Measurements from ENCODE around the gene STON1.
A peak's percentile ranks its signal among the peaks of the same experiment; 100 is the strongest.
"Not testable (repeated sequence)": the region's sequence is repeated elsewhere in the genome, so short reads cannot be mapped to it uniquely, and the experiment has no call there.

Gene STON1

DNA sequence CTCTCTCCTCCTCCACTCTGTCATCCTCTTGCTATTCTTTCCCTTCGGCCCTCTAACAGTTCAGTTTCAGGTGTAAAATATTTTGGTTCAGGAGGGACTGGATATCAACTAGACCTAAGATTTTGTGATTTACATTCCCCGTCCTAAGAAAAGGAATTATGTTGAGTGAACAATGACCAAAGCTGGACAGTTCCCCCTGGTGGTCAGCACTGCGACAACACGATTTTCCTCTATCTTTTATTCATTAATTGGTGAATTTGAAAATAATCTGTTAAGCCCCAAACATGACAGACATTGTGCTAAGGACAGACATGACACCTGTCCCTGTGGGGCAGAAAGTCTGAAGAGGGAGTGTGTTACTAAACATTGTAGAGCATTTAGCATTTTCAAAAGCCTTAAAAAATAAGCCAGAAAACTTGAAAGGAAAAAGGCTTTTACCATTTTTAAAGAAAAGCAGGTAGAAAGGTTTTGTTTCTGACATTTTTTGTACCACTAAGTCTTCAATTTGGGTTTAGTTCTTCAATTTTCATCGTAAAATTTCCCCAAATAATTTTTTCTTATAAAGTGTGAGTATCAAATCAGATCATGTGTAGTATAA is 59.3 kb downstream of the STON1 start:
- DNase-seq (ENCODE audit: low read depth): peak; percentile 58
- TF ChIP-seq, protein P1, sequence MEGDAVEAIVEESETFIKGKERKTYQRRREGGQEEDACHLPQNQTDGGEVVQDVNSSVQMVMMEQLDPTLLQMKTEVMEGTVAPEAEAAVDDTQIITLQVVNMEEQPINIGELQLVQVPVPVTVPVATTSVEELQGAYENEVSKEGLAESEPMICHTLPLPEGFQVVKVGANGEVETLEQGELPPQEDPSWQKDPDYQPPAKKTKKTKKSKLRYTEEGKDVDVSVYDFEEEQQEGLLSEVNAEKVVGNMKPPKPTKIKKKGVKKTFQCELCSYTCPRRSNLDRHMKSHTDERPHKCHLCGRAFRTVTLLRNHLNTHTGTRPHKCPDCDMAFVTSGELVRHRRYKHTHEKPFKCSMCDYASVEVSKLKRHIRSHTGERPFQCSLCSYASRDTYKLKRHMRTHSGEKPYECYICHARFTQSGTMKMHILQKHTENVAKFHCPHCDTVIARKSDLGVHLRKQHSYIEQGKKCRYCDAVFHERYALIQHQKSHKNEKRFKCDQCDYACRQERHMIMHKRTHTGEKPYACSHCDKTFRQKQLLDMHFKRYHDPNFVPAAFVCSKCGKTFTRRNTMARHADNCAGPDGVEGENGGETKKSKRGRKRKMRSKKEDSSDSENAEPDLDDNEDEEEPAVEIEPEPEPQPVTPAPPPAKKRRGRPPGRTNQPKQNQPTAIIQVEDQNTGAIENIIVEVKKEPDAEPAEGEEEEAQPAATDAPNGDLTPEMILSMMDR (conservative IDR thresholded peaks at IDR 0.05; ENCODE audit: control insufficient read depth, insufficient read depth, low read depth, low read length): peak; percentile 80
- no peak overlapping the region for H3K4me3 ChIP-seq (ENCODE audit: control insufficient read depth, low read depth, low read length)

DNA sequence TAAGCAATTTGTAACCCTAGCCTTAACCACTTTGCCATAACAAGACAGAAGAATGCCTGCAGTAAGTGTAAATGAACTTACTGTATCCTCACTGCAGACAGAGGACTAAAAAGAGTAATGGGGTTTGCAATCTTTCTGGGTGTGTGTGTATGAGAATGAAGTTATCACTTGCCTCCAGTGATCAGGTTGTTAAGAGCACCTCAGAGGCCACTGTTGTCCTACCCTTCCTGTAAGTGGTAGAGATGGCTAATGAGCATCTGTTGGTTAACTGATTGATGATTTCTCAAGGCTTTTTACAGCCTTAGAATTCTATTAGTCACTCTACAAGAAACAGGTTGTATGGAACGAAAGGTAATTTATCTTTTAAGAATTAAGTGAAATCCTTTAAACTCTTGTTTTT is 60.1 kb downstream of the STON1 start:
- no peak for DNase-seq (ENCODE audit: low read depth)
- TF ChIP-seq, protein P1 (conservative IDR thresholded peaks at IDR 0.05; ENCODE audit: control insufficient read depth, insufficient read depth, low read depth, low read length): no peak
- no peak overlapping the region for H3K4me3 ChIP-seq (ENCODE audit: control insufficient read depth, low read depth, low read length)

DNA sequence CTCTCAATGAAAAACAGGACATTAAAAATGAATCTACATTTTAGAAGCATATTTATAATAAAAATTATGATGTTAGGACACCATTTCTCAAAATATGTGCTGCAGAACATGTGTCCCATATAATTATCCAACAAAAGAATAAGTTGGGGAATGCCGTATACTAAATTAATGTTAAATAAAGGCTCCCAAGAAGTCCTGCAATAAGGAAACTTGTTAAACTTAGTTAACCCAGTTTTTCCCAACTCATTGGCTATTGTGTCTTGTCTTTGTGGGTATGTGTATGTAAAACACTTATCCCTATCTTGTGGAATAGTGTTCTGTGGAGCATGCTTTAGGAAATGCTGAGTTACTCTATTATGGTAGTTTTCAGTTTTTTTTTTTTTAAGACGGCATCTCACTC is 62.1 kb downstream of the STON1 start:
- DNase-seq (ENCODE audit: low read depth): no peak
- no peak overlapping the region for H3K4me3 ChIP-seq (ENCODE audit: control insufficient read depth, low read depth, low read length)
- TF ChIP-seq, protein P1 (conservative IDR thresholded peaks at IDR 0.05; ENCODE audit: control insufficient read depth, insufficient read depth, low read depth, low read length): no peak

GRCh38 chr2:48596751-48597150 is 66.8 kb downstream of the STON1 start:
- DNase-seq (ENCODE audit: low read depth); H3K4me3 ChIP-seq (ENCODE audit: control insufficient read depth, low read depth, low read length): not testable (repeated sequence)

DNA sequence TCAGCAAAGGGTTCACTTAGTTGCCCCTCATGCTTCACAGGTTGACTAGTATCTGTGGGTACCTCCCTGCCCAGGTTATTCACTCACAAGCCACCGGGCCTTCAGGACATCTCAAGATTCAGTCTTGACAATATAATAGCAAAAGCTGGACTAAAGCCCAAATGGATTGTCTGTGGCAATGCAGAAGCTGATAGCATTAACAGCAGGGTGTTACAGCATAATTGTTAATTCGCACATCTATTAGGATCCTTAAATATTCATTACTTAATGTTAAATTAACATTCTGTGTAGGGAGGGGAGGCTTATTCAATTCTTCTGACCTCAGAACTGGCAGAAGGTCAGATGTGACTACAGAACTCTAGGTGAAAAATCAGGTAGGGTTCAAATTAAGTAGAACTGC is 67.5 kb downstream of the STON1 start:
- H3K4me3 ChIP-seq (ENCODE audit: control insufficient read depth, low read depth, low read length): no peak overlapping the region
- DNase-seq (ENCODE audit: low read depth): no peak
- TF ChIP-seq, protein P1 (conservative IDR thresholded peaks at IDR 0.05; ENCODE audit: control insufficient read depth, insufficient read depth, low read depth, low read length): no peak

DNA sequence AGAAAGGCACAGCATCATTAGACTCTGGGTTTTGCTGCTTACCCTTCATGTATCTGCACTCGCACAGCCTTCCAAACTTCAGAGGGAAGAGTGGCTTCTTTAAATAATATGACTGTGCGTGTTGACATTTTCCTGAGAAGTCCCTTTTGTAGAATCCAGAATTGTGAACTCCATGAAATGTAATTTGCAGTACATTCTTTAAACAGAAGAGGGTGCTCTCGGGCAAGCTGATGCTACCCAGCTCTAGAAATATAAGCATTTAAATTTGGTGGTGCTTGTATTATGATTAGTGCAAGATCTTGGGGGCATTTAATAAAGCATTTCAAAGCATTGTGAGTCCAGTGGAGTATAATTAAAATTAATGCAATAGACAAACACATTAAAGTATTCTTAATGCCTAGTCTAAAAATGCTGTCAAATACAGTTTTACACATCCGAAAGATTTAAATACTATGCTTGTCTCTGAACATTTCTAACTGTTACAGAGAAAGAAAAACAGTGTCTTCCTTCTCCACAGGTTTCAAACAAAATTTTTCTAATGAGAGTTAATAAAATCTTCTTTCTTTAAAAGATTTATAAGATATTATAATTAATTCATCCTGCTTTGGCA is 70.4 kb downstream of the STON1 start:
- DNase-seq (ENCODE audit: low read depth): peak; percentile 61
- TF ChIP-seq, protein P1 (conservative IDR thresholded peaks at IDR 0.05; ENCODE audit: control insufficient read depth, insufficient read depth, low read depth, low read length): peak; percentile 75

GRCh38 chr2:48600917-48601316 is 71.0 kb downstream of the STON1 start:
- TF ChIP-seq, protein P1 (conservative IDR thresholded peaks at IDR 0.05; ENCODE audit: control insufficient read depth, insufficient read depth, low read depth, low read length): no peak
- DNase-seq (ENCODE audit: low read depth): peak; percentile 93
- no peak overlapping the region for H3K4me3 ChIP-seq (ENCODE audit: control insufficient read depth, low read depth, low read length)

More for the DNA sequence above, 70.4 kb downstream of the STON1 start:
- H3K4me3 ChIP-seq (ENCODE audit: control insufficient read depth, low read depth, low read length): no peak overlapping the region

Measured in fibroblast of mammary gland (primary cell).